ENCODE results near the gene VDAC1. TPM values are rescaled to one million over a fixed set of nuclear protein-coding genes. Genes with fewer than 3 reads are reported as not detected.
"Not testable (repeated sequence)": the region's sequence is repeated elsewhere in the genome, so short reads cannot be mapped to it uniquely, and the experiment has no call there.

The VDAC1 gene
- polyA plus RNA-seq, 1 donor: 200 TPM

- DNase-seq: no peak
These were observed 34.4 kb downstream of the VDAC1 start for GRCh38 chr5:133970325-133970909.

- no peak for DNase-seq
These were observed 35.0 kb downstream of the VDAC1 start for GRCh38 chr5:133969654-133970324.

- DNase-seq: peak; percentile 96
These were observed 36.4 kb downstream of the VDAC1 start, which contains the start of gene C5orf15 for GRCh38 chr5:133968204-133968980. TSS of gene C5orf15 (minus strand) at chr5:133968625. CDS start at chr5:133968584, 41 bp downstream.

GRCh38 chr5:133967698-133968203 is 37.0 kb downstream of the VDAC1 start:
- DNase-seq: no peak

- DNase-seq: no peak
These were observed 37.7 kb downstream of the VDAC1 start for GRCh38 chr5:133967124-133967523.

- no peak for DNase-seq
These were observed 38.7 kb downstream of the VDAC1 start for GRCh38 chr5:133966090-133966489.

GRCh38 chr5:133963493-133964128 is 41.2 kb downstream of the VDAC1 start:
- no peak for DNase-seq

- DNase-seq: no peak
These were observed 41.8 kb downstream of the VDAC1 start for GRCh38 chr5:133962801-133963476.

GRCh38 chr5:133962131-133962530 is 42.6 kb downstream of the VDAC1 start:
- no peak for DNase-seq

- DNase-seq: no peak
These were observed 45.1 kb downstream of the VDAC1 start for GRCh38 chr5:133959643-133960042.

GRCh38 chr5:133957591-133957990 is 47.2 kb downstream of the VDAC1 start:
- no peak for DNase-seq

- DNase-seq: no peak
These were observed 47.7 kb downstream of the VDAC1 start for GRCh38 chr5:133957080-133957479.

GRCh38 chr5:133956196-133956595 is 48.6 kb downstream of the VDAC1 start:
- DNase-seq: not testable (repeated sequence)

- DNase-seq: no peak
These were observed 51.1 kb downstream of the VDAC1 start for GRCh38 chr5:133953568-133954145.

GRCh38 chr5:133952729-133953567 is 51.8 kb downstream of the VDAC1 start:
- no peak for DNase-seq

GRCh38 chr5:133950821-133951612 is 53.8 kb downstream of the VDAC1 start:
- DNase-seq: no peak

- no peak for DNase-seq
These were observed 56.1 kb downstream of the VDAC1 start for GRCh38 chr5:133948721-133949120.

GRCh38 chr5:133947431-133947841 is 57.3 kb downstream of the VDAC1 start:
- no peak for DNase-seq

GRCh38 chr5:133945568-133945967 is 59.2 kb downstream of the VDAC1 start:
- no peak for DNase-seq
